HG03432 (cell line): ENCODE results near the gene IARS1.

Experiments used
- ATAC-seq: cut with Tn5 transposase; IDR thresholded peaks from one replicate; pipeline ENCODE4 v1.9.1; 2021; ENCODE audit warnings: mild to moderate bottlenecking, moderate library complexity; ENCODE audit not compliant: unreplicated experiment

IARS1 gene

DNA sequence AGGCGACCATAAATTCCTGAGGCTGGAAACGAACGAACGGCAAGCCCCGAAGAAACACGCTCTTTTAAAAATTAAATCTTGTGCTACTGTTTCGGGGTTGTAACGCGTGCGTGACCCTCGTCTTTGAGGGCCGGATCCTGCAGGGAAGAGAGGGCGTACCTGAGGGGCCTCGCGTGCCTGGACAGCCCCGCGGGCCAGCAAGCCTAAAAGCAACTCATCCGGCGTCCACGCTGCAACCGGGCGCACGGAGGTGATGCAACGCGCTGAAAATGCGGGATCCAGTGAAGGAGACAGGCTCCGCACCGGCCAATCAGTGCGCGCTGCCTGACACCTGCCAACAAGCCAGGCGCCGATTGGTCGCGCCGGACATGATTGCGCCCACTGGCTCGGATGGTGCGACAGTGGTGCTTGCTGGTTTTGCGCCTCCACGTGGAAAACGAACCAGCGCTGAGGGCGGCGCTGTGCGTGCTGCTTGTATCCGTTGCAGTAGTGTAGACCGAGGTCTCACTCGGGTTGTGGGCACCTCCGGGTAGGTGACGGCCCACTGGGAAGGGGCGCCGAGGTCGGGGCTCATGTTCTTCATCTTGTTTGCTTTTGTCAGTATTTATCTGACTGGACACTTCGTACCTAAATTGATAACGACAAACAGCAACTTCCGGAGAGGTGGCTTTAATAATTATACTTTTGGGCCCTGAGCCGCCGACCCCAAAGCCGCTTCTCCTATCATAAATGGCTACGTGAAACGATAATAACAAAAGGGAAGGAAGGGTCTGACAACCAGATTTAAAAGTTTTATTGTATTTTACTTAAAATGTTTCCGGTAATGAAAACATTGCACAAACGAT lies at the start of gene IARS1:
TSS of gene IARS1 (minus strand) at position 246 of the 845 bp plus-strand sequence. CDS start 4,278 bp downstream, outside the sequence.
- peak; percentile 97 for ATAC-seq

DNA sequence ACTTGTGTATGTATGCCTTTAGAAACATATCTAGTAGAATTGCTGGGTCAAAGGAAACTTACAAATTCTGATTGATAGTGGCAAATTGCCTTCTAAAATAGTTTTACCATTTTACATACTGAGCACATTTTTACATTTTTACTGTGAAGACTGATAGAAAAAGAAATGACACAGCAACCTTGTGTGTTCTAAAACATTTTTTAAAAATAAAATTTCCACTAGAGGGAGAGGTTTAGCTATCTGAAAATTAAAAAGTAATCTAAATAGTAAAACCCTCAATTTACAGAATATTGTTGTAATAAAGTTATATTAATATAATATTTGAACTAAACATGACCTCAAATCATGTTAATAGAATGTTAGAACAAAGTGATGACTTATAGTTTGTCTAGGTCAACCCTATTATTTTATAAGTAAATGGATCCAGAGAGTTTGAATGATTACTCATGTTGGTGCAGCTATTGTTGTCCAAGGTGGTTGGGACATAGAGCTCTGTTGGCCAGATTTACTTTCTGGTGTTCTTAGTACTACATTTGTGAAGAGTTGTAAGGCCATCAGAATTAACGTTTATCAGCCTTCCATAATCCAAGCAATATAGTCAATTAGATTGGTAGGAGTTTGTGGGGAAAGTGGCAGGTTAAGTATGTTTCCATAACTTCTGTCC lies 49.5 kb upstream of the IARS1 start:
- ATAC-seq, result no peak

DNA sequence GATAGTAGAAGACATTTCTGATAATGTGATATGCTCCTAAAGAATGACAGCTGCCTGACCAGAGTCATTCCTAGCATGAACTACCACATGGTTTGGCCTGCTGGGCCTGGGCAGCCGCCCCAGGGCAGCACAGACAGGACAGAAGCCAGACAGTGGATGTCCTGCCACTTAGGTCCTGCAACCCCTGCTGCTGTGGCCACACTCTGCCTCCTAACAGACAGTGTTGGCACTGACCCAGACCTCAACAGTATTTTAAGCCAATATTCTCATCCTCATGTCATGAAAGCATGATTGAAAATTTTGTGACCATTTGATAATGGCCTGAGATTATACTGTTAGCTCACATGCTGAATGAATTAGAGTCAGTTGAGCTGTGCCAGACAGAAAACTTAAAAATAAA lies 48.1 kb upstream of the IARS1 start:
- no peak for ATAC-seq

DNA sequence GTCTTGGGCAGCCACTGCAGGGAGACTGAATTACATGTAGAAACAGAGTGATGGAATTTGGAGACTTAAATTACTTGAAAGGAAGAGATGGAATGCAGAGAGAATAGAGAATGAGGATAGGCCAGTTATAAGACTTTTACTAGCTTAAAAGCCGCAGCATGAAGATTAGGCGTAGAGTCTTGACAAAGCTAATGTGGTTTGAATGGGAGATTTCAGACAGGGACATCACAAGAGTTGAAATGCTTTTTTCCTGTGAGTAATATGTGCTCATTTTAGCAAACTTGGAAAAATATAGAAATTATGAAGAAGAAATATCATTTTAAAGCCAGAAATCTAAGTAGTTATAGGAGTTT lies 39.8 kb upstream of the IARS1 start:
- no peak for ATAC-seq

DNA sequence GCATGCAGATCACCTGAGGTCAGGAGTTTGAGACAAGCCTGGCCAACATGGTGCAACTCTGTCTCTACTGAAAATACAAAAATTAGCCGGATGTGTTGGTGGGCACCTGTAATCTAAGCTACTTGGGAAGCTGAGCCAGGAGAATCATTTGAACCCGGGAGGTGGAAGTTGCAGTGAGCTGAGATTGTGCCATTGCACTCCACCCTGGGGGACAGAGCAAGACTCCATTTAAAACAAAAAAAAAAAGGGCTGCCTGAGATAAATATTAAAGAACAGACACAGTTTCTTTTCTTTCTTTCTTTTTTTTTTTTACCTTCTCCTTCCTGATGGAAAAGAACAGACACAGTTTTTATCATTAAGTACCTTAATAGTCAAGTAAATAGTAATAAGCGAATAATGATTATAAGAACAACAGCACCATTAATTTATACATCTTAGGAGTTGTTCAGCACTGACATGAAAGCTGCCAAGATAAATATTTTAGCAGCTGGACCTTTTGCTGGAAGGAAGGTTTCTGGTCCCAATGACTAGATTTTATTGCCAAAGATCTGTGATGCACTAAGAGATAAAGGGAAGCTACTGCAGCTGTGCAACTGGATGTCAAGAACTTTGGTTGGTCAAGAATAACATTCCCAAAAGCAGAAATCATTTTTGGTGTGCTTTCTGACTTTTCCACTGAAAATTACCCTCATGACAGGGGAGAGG lies 39.2 kb upstream of the IARS1 start:
- ATAC-seq, result no peak

DNA sequence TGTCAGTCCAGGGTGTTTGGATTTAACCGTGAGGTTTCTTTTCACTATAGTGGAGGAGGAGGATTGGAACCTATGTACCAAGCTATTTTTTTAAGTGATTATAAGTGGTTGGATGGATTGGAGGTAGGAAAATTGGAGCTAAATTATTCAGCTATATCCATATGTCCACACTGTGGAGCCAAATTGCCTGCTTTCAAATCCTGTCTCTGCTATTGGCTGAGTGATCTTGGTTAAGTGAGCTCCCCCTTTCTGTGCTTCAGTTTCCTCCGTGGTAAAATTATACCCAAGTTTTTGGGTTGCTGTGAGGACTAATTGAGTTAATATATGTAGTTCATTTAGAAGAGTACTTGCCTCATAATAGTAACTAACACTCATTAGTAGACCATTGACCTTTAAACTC lies 34.7 kb upstream of the IARS1 start:
- ATAC-seq, result no peak

DNA sequence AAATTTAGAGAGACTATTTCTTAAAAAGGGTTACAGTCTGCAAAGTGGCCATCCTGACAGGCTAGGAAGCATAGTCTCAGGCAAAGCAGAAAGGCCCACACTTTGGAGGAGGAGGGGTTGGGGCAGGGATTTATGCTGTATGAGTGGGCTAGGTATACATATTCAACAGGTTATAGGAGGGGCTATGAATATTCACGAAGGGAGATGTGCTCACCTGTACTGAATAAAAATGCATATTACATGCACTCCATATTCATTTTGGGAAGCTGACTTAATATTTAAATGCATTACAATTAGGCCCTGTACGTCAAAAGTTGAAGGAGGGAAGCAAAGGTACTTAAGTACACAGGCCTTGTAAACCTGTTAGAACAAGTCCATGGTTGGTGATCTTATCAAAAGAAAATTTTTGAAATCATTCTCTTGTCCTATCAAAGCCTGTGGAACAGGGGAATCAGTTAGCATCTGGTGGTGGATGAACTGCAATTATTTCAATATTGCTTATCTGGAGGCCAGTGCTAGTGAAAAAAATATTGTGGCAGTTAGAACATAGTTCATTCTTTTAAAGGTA lies 33.9 kb upstream of the IARS1 start:
- no peak for ATAC-seq

DNA sequence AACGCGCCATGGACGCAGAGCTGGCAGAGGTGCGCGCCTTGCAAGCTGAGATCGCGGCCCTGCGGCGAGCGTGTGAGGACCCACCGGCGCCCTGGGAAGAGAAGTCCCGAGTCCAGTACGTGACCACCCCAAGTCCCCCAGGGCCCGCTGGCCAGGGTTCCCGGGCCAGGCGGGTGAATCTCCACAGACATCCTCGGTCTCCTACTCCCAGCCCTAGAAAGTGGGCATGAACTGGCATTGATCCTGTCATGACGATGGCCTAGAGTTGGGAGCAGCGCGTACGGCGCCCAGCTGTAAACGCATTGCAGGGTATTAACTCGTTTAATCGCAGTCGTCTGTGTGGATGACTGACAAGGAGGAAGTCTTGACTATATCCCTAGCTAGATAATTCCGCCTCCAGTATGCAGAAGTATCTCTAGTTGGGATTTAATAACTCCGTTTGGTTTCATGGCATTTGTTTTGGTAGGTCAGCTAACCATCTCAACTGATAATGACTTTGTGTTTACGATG lies 32.5 kb upstream of the IARS1 start:
- ATAC-seq, result no peak

DNA sequence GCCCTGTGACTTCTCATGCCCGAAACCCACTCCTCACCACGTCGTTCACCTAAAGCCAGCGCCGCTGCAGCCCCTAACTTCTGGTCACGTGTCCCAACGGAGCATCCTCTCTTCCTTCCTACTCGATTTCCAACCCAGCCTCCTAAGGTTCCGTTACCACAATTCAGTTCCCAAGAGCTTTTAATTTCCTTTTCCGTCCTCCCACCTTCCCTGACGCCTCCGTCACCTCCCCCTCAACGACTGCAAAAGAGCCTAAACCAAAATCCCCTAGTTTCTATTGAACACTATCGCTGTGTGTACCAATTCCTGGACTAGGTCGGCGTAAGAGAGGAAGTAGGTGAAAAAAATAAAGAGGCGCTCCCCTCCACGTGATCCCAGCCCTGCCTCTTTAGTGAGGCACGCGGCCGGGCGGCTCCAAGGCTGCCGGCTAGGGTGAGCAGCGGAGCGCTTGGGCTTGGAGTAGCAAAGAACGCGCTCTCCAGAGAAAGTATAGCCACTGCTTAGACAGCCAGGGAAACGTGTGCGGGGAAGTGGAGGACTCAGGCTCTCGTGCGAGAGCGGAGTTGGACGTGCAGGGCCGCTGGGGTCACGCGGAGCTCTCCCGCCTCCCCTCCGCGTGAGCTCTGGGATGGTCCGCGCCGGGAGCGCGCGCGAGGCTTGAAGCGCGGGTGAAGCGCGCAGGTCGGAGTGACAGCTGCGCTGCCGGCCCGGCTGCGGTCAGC lies 31.9 kb upstream of the IARS1 start, which contains the start of the genes CENPP and NOL8:
TSS of gene CENPP (plus strand) at position 685 of the 722 bp plus-strand sequence.
TSS of gene NOL8 (minus strand) at position 82 of the 722 bp plus-strand sequence. CDS start 1,189 bp downstream, outside the sequence.
- peak; percentile 93 for ATAC-seq

DNA sequence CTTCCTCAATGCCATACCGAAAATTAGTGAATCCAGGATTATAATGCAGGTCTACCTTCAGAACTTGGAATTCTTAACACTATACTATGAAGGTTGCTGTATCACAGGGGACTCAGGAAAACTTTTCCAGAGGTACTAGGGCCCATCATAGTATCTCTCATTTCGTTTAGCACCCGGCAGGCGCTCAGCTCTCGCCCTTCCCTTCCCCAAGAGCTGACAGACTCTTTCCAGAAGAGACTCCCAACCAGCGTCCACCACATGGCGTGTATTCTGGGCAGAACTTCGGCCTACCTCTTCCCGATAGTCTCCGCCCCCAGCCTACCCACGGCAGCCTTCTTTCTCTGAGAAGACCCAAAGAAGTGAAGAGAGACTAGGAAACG lies 31.4 kb upstream of the IARS1 start:
- peak; percentile 12 for ATAC-seq

DNA sequence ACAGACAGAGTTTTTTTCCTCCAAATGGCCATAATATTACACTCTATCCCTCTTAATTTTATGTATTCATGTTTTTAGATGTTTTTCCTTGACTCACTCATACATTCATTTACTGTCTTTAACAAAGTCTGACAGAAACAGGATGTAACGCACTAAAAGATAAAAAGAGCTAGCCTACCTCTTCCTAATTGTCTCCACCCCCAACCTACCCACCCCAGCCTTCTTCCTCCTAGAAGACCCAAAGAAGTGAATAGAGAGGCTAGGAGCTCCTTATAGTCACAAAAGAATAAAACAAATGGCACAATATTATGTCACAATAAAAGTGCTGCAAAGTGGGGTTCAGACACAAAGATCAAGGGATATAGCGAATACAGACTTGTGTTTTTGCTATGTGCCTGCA lies 30.9 kb upstream of the IARS1 start:
- no peak for ATAC-seq

DNA sequence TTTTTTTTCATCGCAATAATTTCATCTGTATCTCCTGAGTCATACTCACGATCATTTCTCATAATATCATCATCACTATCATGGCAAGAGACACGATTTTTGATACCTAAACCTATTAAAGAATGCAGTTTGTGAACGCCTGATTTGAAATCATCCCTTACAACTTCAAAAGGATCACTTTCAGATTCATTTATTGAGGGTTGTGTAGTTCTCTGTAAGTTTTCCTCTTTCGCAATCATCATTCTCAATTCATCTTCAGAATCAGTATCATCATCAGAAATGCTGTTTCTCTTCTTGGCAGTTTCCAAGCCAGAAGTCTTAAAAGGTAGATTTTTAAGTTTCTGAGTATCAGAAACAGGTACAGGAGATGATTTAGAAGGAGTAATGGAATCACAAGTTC lies 22.0 kb upstream of the IARS1 start:
- no peak for ATAC-seq

DNA sequence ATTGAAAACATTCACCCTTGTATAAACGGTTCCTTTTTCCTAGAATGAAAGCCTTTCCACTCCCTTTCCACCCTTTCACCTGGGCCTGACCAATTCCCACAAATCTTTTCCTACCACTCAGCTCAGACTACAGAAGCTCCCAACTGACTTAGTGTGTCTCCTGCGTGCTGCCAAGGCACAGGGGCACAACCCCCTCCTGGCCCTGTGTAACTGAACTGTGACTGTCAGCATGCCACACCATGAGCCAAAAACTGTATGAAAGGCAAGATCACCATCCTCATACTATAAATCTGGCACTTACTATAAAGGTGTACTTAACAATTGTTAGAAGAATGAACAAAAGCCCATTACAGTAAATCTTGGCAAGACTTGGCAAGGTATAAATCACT lies 20.1 kb upstream of the IARS1 start:
- ATAC-seq, result no peak

DNA sequence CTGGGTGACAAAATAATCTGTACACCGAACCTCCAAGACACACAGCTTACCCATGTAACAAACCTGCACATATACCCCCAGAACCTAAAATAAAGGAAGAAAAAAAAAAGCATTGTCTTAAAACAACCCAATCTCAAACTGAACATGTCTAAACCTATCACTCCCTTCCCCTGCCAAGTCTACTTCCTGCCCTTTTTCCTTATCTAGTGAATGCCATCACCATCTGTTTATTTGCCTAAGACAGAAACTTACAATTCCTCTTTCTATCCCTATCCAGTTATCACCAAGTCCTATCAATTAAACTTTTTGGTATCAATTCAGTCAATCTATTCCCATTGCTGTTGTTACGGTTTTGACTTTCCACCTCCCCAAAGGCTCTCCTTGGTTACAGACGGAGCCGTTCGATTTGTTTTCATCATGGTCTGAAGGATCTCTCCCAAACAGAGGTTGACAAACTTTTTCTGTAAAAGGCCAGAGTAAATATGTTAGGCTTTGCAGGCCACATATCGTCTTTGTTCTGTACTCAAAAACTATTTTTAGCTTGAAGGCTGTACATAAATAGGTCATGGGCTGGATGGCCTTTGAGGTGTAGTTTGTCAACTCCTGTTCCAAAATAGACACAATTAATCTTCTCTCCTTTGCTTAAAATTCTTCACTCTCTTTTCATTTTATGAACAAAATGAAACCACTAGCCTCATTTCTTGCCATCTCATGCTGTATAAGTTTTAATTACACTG lies 19.6 kb upstream of the IARS1 start:
- no peak for ATAC-seq

DNA sequence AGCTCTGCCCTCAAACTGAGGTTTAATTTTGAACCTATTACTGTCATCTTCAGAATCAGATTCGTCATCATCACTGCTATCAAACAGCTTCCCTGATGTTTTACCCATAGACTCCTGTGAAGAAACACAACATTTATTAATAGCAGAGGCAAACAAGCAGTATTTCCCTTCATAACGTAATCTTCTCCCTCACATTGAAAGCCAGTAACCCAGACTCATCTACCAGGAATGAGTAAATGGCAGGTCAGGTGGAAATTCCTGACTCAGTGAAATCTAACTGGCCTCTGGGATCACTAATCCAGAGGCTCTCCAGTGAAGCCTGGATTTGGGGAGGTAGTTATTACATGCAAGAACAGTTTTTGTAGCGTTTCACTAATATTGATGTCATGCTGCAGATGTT lies 17.1 kb upstream of the IARS1 start:
- no peak for ATAC-seq

DNA sequence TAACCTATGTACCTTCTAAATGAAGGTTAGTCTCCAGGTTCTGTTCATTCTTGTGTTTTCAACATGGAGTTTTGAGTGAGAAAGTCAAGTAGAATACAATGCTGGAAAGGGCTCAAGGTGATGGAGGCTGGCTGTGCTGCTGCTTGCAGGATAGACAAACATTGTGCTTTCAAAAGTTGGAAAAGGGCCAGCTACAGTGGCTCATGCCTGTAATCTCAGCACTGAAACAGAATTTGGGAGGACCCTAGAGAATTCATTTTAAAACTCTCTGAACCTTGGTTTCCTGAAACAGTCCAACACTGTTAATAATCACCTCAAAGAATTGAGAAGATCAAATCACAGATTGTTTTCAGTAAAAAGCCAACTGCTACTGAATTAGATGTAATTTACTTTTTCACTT lies 15.4 kb upstream of the IARS1 start:
- no peak for ATAC-seq

DNA sequence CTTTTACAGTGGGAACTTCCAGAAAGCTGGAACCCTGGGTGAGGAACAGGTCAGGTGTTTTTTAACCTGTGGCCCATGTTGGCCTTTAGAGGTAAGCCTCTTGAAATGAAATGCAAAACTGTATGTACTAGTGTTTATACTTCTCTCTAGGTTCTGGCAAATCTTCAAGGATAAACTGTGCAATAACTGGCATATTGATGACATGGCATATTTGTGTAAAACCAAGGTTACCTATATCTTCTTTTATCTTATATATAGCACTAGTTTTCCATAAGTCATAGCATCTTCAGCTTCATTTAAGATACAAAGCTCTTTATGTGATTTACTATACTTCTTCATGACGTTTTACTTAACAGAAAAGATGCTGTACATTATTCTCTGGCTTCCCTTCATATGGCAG lies 7.4 kb upstream of the IARS1 start:
- ATAC-seq, result no peak

DNA sequence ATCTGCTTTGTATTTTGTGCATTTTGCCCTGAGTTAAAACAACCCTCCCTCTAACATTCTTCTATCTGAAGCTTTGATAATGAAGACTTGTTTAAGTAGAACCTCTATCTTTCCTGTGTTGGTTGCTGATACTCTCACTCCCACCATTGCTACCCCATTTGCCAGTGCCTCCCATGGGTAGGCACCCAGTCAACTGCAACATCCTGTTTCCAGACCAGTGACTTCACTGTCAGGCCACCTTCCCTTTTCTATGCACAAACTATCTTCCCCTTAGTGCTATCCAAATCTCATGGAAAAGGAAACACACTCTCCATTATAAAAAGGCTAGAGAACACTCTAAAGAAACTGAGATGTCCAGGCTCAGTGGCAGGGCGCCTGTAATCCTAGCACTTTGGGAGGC lies 5.6 kb upstream of the IARS1 start:
- no peak for ATAC-seq

DNA sequence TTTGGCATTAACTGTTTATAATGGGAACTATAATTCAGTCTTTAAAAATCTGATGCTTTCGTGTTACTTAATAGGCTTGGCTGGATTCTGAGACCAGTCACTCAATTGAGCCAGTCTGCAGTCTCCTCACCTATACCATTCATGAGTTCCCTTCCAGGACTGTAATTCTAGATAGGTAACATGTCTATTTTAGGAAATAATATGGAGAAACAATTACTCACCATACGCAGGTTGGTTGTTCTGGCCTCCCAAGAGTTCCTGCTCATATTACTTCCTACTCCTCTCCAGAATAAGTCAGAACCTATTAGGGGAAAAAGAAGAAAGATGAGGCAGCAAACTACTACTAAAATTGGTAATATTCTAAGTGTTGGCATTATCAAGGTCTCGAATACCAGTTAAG lies 4.5 kb upstream of the IARS1 start:
- no peak for ATAC-seq

DNA sequence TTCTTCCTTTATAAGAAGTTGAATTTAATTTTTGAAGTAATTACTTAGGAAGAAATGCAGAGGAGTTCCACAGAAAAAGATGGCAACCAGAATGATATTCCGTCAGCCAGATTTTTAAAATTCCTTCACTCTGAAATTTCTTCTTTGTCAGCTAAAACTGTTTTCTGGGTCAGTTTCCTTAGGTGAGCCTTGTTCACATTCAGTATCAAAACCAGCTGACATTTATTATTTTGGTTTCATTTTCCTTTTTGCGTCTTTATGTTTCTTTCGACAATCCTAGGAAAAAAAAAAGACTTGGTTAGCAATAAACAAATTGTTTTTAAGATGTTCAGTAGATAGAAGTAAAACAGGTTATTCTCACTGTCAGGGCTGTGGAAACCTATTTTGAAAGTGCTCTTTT lies 4.1 kb upstream of the IARS1 start:
- no peak for ATAC-seq
